Embryonic facial prominence (tissue), 1 donor: ENCODE measurements around the gene UMAD1.

Experiments used
- DNase-seq: peaks from one replicate; pipeline ENCODE4 v3.0.0-alpha.2; 2016; ENCODE audit errors: extremely low spot score

Gene UMAD1

DNA sequence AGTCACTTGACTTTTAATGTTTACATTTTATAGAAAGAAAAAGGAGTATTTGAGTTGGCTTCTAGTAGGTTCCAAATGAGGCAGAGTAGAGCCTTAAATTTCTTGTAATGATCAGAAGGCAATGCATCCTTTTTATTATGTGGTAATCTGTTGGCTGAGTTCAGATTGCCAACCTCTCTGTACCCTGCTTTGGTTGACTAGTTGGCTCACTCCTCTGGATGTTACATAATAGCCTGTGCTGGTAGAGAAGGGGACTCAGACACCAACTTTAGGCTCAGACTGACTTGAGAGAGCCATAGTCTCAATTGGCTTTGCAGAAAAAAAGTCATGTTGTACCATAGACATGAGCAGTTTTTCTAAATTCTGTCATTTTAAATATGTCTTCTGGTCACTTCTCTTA lies 281.3 kb downstream of the UMAD1 start:
- DNase-seq: no peak

GRCh38 chr7:7922684-7923385 lies 282.3 kb downstream of the UMAD1 start:
- DNase-seq: no peak

DNA sequence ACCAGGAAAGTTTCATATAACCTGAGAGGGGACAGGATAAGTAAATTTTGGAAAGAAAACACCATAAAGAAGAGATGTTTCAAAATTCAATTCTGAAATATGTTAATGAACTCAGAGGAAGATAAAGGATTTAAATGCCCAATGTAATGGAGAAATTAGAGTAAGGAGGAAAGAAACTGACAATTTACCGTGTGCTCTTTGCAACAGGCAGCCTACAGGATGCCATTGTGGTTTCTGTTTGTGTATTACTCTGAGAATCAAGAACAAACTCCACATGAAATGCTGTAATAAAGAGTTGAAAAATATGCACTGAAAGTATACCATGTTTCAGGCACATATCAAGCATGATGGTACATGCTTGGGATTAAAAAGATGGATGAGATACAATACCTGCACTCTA lies 283.3 kb downstream of the UMAD1 start:
- no peak for DNase-seq

DNA sequence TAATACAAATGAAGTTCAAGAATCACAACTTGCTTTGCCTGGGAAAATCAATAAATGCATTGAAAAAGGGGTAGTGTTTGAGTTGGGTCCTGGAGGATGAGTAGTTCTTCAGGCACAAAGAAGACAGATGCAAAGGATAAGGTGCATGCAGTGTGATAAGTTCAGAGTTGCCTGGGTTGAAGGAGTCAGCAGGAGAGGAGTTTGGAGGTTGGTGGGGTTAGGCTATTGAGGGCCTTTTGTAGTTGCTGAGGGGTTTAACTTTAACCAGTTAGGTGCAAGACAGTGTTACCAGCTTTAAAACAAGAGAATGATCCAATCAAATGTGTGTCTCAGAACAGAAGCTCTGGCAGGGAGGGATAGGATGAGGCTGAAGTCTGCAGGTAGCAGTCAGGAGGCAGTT lies 283.8 kb downstream of the UMAD1 start:
- DNase-seq: no peak
